Activated T-helper 2 cell treated with anti-CD3 and anti-CD28 coated beads, Interferon-gamma antibody, Interleukin-2, Interleukin-4, amounts not matched to agents 10 μg/mL and 5 μg/mL and 100 μg/mL, durations not matched to agents 14 hours and 24 hours and 36 hours (primary cell): ENCODE measurements around the gene USP27X. TPM values are rescaled to one million over a fixed set of nuclear protein-coding genes. Genes with fewer than 3 reads are reported as not detected.

Source experiments
- DNase-seq: peaks from one replicate; pipeline ENCODE4 v3.0.0; 2021; ENCODE audit warnings: low spot score
- H3K27ac Mint-ChIP-seq: one replicate; pipeline ENCODE4 v1.8.0; 2021; ENCODE audit warnings: mixed read lengths
- H3K27me3 Mint-ChIP-seq: one replicate; pipeline ENCODE4 v1.8.0; 2021; ENCODE audit warnings: low read depth, mixed read lengths
- H3K36me3 Mint-ChIP-seq: one replicate; pipeline ENCODE4 v1.8.0; 2021; ENCODE audit warnings: low read depth, mixed read lengths
- H3K4me1 Mint-ChIP-seq: one replicate; pipeline ENCODE4 v1.8.0; 2021; ENCODE audit warnings: low read depth, mixed read lengths
- H3K4me3 Mint-ChIP-seq: one replicate; pipeline ENCODE4 v1.8.0; 2021; ENCODE audit warnings: low read depth, mild to moderate bottlenecking, moderate library complexity, mixed read lengths
- H3K9me3 Mint-ChIP-seq: one replicate; pipeline ENCODE4 v1.8.0; 2021; ENCODE audit warnings: mixed read lengths
- intact Hi-C: fragments of 100-400 bp; cut with micrococcal nuclease; formaldehyde crosslinking; loops from one replicate; pipeline ENCODE4 v1.15.1; 2023
- total RNA-seq: library from RNA; stranded (reverse); gene quantifications from 2 replicates; pipeline ENCODE4 v1.2.3, GENCODE V29; 2022

Gene USP27X
- 1.7 TPM in 2 replicates for total RNA-seq

- peaks cover 12% of the 10 kb centered on the region for H3K4me1 Mint-ChIP-seq
- no peaks in the 10 kb centered on the region for H3K9me3 Mint-ChIP-seq
- DNase-seq = peak; percentile 77
- H3K36me3 Mint-ChIP-seq = peaks cover under 1% of the 10 kb centered on the region
- intact Hi-C loops = loop anchor here (1.0 kb wide), 2 partner anchors 43 to 325 kb away; partner anchors contain the start of genes CCNB3 and CLCN5
- peak within 1 kb of the TSS; percentile 76 for H3K4me3 Mint-ChIP-seq
- peaks cover 3% of the 10 kb centered on the region for H3K27me3 Mint-ChIP-seq
- peak within 1 kb of the TSS; percentile 62 for H3K27ac Mint-ChIP-seq
These were observed at the start of gene USP27X for GRCh38 chrX:49878834-49879655. TSS of gene USP27X (plus strand) at chrX:49879484. CDS start at chrX:49880308, 824 bp downstream.

- no peak overlapping the region for H3K4me3 Mint-ChIP-seq
- intact Hi-C loops = no loop called here
- H3K4me1 Mint-ChIP-seq = no peaks in the 10 kb centered on the region
- no peak for DNase-seq
- H3K9me3 Mint-ChIP-seq = no peaks in the 10 kb centered on the region
- no peaks in the 10 kb centered on the region for H3K36me3 Mint-ChIP-seq
- no peaks in the 10 kb centered on the region for H3K27me3 Mint-ChIP-seq
- no peak overlapping the region for H3K27ac Mint-ChIP-seq
These were observed 40.9 kb upstream of the USP27X start for GRCh38 chrX:49838374-49838773.

GRCh38 chrX:49840679-49841078 is 38.6 kb upstream of the USP27X start:
- Mint-ChIP-seq H3K4me3 (no peak overlapping the region), H3K9me3 (no peaks in the 10 kb centered on the region), H3K27me3 (no peaks in the 10 kb centered on the region), H3K4me1 (no peaks in the 10 kb centered on the region), H3K36me3 (no peaks in the 10 kb centered on the region), H3K27ac (no peak overlapping the region)
- intact Hi-C loops = no loop called here
- DNase-seq = no peak

GRCh38 chrX:49842621-49843020 is 36.7 kb upstream of the USP27X start:
- Mint-ChIP-seq H3K9me3 (no peaks in the 10 kb centered on the region), H3K36me3 (no peaks in the 10 kb centered on the region), H3K4me1 (no peaks in the 10 kb centered on the region), H3K27me3 (no peaks in the 10 kb centered on the region), H3K4me3 (no peak overlapping the region), H3K27ac (no peak overlapping the region)
- intact Hi-C loops = no loop called here
- no peak for DNase-seq

GRCh38 chrX:49844611-49845010 is 34.7 kb upstream of the USP27X start:
- intact Hi-C loops = no loop called here
- H3K4me1 Mint-ChIP-seq = no peaks in the 10 kb centered on the region
- H3K4me3 Mint-ChIP-seq = no peak overlapping the region
- DNase-seq = no peak
- H3K27ac Mint-ChIP-seq = no peak overlapping the region
- no peaks in the 10 kb centered on the region for H3K36me3 Mint-ChIP-seq
- H3K9me3 Mint-ChIP-seq = no peaks in the 10 kb centered on the region
- peaks cover 5% of the 10 kb centered on the region for H3K27me3 Mint-ChIP-seq

GRCh38 chrX:49845701-49846403 is 33.4 kb upstream of the USP27X start:
- peaks cover 9% of the 10 kb centered on the region for H3K27me3 Mint-ChIP-seq
- DNase-seq = no peak
- H3K36me3 Mint-ChIP-seq = no peaks in the 10 kb centered on the region
- no peaks in the 10 kb centered on the region for H3K9me3 Mint-ChIP-seq
- intact Hi-C loops = no loop called here
- H3K4me3 Mint-ChIP-seq = no peak overlapping the region
- no peaks in the 10 kb centered on the region for H3K4me1 Mint-ChIP-seq
- no peak overlapping the region for H3K27ac Mint-ChIP-seq

GRCh38 chrX:49846522-49846921 is 32.8 kb upstream of the USP27X start:
- intact Hi-C loops = no loop called here
- Mint-ChIP-seq H3K4me3 (no peak overlapping the region), H3K27me3 (peaks cover 11% of the 10 kb centered on the region), H3K9me3 (no peaks in the 10 kb centered on the region), H3K36me3 (no peaks in the 10 kb centered on the region), H3K4me1 (no peaks in the 10 kb centered on the region), H3K27ac (no peak overlapping the region)
- DNase-seq = no peak

GRCh38 chrX:49848275-49848674 is 31.0 kb upstream of the USP27X start:
- no peak overlapping the region for H3K27ac Mint-ChIP-seq
- H3K9me3 Mint-ChIP-seq = no peaks in the 10 kb centered on the region
- DNase-seq = no peak
- peaks cover 13% of the 10 kb centered on the region for H3K27me3 Mint-ChIP-seq
- intact Hi-C loops = no loop called here
- no peaks in the 10 kb centered on the region for H3K4me1 Mint-ChIP-seq
- no peak overlapping the region for H3K4me3 Mint-ChIP-seq
- no peaks in the 10 kb centered on the region for H3K36me3 Mint-ChIP-seq

GRCh38 chrX:49850028-49850427 is 29.3 kb upstream of the USP27X start:
- Mint-ChIP-seq H3K27me3 (peaks cover 13% of the 10 kb centered on the region), H3K9me3 (no peaks in the 10 kb centered on the region), H3K4me3 (no peak overlapping the region), H3K36me3 (no peaks in the 10 kb centered on the region), H3K4me1 (no peaks in the 10 kb centered on the region), H3K27ac (no peak overlapping the region)
- no peak for DNase-seq
- intact Hi-C loops = no loop called here

- no peaks in the 10 kb centered on the region for H3K9me3 Mint-ChIP-seq
- H3K36me3 Mint-ChIP-seq = no peaks in the 10 kb centered on the region
- H3K27ac Mint-ChIP-seq = no peak overlapping the region
- peaks cover 10% of the 10 kb centered on the region for H3K27me3 Mint-ChIP-seq
- DNase-seq = no peak
- intact Hi-C loops = no loop called here
- no peaks in the 10 kb centered on the region for H3K4me1 Mint-ChIP-seq
- H3K4me3 Mint-ChIP-seq = no peak overlapping the region
These were observed 25.6 kb upstream of the USP27X start for GRCh38 chrX:49853661-49854060.

- H3K27me3 Mint-ChIP-seq = peaks cover 3% of the 10 kb centered on the region
- no peak overlapping the region for H3K27ac Mint-ChIP-seq
- H3K4me3 Mint-ChIP-seq = no peak overlapping the region
- H3K9me3 Mint-ChIP-seq = no peaks in the 10 kb centered on the region
- intact Hi-C loops = no loop called here
- no peaks in the 10 kb centered on the region for H3K36me3 Mint-ChIP-seq
- DNase-seq = no peak
- no peaks in the 10 kb centered on the region for H3K4me1 Mint-ChIP-seq
These were observed 22.5 kb upstream of the USP27X start for GRCh38 chrX:49856819-49857218.

GRCh38 chrX:49858341-49858740 is 20.9 kb upstream of the USP27X start:
- Mint-ChIP-seq H3K27me3 (peaks cover 3% of the 10 kb centered on the region), H3K4me1 (no peaks in the 10 kb centered on the region), H3K4me3 (no peak overlapping the region), H3K27ac (no peak overlapping the region), H3K9me3 (no peaks in the 10 kb centered on the region), H3K36me3 (no peaks in the 10 kb centered on the region)
- intact Hi-C loops = no loop called here
- no peak for DNase-seq

GRCh38 chrX:49859491-49859890 is 19.8 kb upstream of the USP27X start:
- no peaks in the 10 kb centered on the region for H3K36me3 Mint-ChIP-seq
- DNase-seq = no peak
- peaks cover 3% of the 10 kb centered on the region for H3K27me3 Mint-ChIP-seq
- no peaks in the 10 kb centered on the region for H3K9me3 Mint-ChIP-seq
- H3K27ac Mint-ChIP-seq = no peak overlapping the region
- no peaks in the 10 kb centered on the region for H3K4me1 Mint-ChIP-seq
- H3K4me3 Mint-ChIP-seq = no peak overlapping the region
- intact Hi-C loops = no loop called here
